Cardiac muscle cell (in vitro differentiated cells and primary cell): ENCODE results near the gene CSNK2A3. TPM values are rescaled to one million over a fixed set of nuclear protein-coding genes. Genes with fewer than 3 reads are reported as not detected.

Experiments
- DNase-seq, 2 donors: peaks; one replicate each; pipeline versions ENCODE4 v3.0.0 to v3.0.0-alpha.2; 2010 to 2017; ENCODE audit warnings: low read depth in 1 of 2, low spot score in 1 of 2
- H3K27ac ChIP-seq: fragments of 200-600 bp; sonication (generic); 2 replicates; pipeline ENCODE4 v1.5.1; 2016
- H3K27me3 ChIP-seq: fragments of 200-600 bp; sonication (generic); 2 replicates; pipeline ENCODE4 v1.6.0; 2016; ENCODE audit warnings: control low read depth
- H3K36me3 ChIP-seq: fragments of 200-600 bp; sonication (generic); 2 replicates; pipeline ENCODE4 v1.5.1; 2016; ENCODE audit warnings: control low read depth
- H3K4me1 ChIP-seq: fragments of 200-600 bp; sonication (generic); 2 replicates; pipeline ENCODE4 v1.8.1; 2017; ENCODE audit warnings: low read depth, mild to moderate bottlenecking, mixed run types
- H3K4me3 ChIP-seq: fragments of 200-600 bp; sonication (generic); 2 replicates; pipeline ENCODE4 v1.5.1; 2016; ENCODE audit warnings: mild to moderate bottlenecking
- H3K9me3 ChIP-seq: fragments of 200-600 bp; sonication (generic); 2 replicates; pipeline ENCODE4 v1.5.1; 2017; ENCODE audit warnings: low read depth, mild to moderate bottlenecking, control low read depth
- CTCF ChIP-seq: IDR thresholded peaks from 2 replicates; pipeline ENCODE4 v1.5.1; 2012; ENCODE audit warnings: low read depth, mild to moderate bottlenecking, low read length
- polyA plus RNA-seq: library from polyadenylated mRNA; unstranded; fragments of >200 nt; fragmentation: Nextera tagmentation; extraction: Ambion mirVana; gene quantifications from 2 replicates; pipeline ENCODE4 v1.2.1, GENCODE V29; 2016
- total RNA-seq: library from RNA; depleted of rRNA; stranded (reverse); fragments of >200 nt; gene quantifications from 2 replicates; pipeline ENCODE4 v1.2.3, GENCODE V29; 2016

The CSNK2A3 gene
- total and polyA plus RNA-seq, 2 experiments from 2014 or later = 0.98 to 1.1 TPM

GRCh38 chr11:11313902-11314692 is 39.0 kb downstream of the CSNK2A3 start:
- Histone ChIP-seq H3K4me3 (no peak overlapping the region), H3K4me1 (peaks cover 3% of the 10 kb centered on the region), H3K27ac (no peak overlapping the region), H3K27me3 (peaks cover 63% of the 10 kb centered on the region), H3K9me3 (no peaks in the 10 kb centered on the region), H3K36me3 (no peaks in the 10 kb centered on the region)
- TF ChIP-seq CTCF = no peak
- DNase-seq = peak in 1 of 2 donors; percentile 21

DNA sequence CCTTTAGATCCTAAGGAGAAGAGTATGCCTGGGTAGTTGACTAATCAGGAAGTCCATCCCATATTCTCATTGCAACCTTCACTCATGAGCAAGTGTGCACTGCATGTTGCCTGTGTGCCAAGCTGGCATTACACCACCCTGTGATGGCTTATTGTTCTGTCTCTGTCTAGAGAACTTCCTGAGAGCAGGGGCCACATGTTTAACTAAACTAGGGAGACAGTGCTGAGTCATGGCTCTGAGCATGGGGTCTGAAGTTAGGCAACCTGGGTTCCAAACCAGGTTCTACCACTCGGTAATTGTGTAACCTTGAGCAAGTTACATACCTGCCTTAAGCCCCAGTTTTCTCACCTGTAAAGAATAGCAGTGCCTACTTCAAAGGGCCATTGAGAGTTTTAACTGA is 39.6 kb downstream of the CSNK2A3 start:
- no peaks in the 10 kb centered on the region for H3K9me3 ChIP-seq
- peaks cover 3% of the 10 kb centered on the region for H3K4me1 ChIP-seq
- no peak overlapping the region for H3K27ac ChIP-seq
- no peak for TF ChIP-seq CTCF
- DNase-seq = peak in 1 of 2 donors; percentile 17
- H3K36me3 ChIP-seq = no peaks in the 10 kb centered on the region
- H3K27me3 ChIP-seq = peaks cover 67% of the 10 kb centered on the region
- H3K4me3 ChIP-seq = no peak overlapping the region

- Histone ChIP-seq H3K9me3 (no peaks in the 10 kb centered on the region), H3K36me3 (no peaks in the 10 kb centered on the region)
- DNase-seq = no peak
These were observed 40.3 kb downstream of the CSNK2A3 start for GRCh38 chr11:11312738-11313137.

GRCh38 chr11:11311169-11311568 is 41.9 kb downstream of the CSNK2A3 start:
- TF ChIP-seq CTCF = no peak

More at GRCh38 chr11:11312738-11313137, 40.3 kb downstream of the CSNK2A3 start:
- H3K4me3 ChIP-seq = no peak overlapping the region
- H3K27me3 ChIP-seq = peaks cover 74% of the 10 kb centered on the region
- no peak overlapping the region for H3K27ac ChIP-seq
- H3K4me1 ChIP-seq = peaks cover 3% of the 10 kb centered on the region
- no peak for TF ChIP-seq CTCF

DNA sequence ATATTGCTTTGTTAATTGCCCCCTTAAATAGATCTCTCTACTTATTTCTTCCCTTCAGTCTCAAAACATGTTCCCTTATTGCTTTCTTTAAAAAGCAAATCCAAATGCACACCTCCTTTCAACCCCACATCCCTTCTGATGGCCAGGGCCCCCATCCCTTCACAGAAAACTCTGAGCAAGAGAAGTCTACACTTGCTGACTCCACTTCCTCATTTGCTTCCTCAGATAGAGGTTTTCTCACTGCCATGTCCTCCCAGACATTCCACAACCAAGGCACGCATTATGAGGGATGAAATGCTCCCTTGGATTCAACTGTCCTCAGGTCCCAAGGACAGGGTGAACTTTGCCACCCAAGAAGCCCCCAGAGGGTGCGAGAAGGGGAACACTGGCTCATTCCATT is 43.1 kb downstream of the CSNK2A3 start:
- no peak for TF ChIP-seq CTCF
- Histone ChIP-seq H3K27ac (no peak overlapping the region), H3K9me3 (no peaks in the 10 kb centered on the region), H3K27me3 (peaks cover 72% of the 10 kb centered on the region), H3K4me3 (no peak overlapping the region), H3K36me3 (no peaks in the 10 kb centered on the region), H3K4me1 (peaks cover 3% of the 10 kb centered on the region)
- no peak for DNase-seq

More at GRCh38 chr11:11311169-11311568, 41.9 kb downstream of the CSNK2A3 start:
- peaks cover 3% of the 10 kb centered on the region for H3K4me1 ChIP-seq
- H3K36me3 ChIP-seq = no peaks in the 10 kb centered on the region
- no peak overlapping the region for H3K27ac ChIP-seq
- H3K9me3 ChIP-seq = no peaks in the 10 kb centered on the region
- H3K4me3 ChIP-seq = no peak overlapping the region
- H3K27me3 ChIP-seq = peaks cover 71% of the 10 kb centered on the region
- DNase-seq = no peak
